Stomach smooth muscle (tissue), 2 donors: ENCODE measurements around the gene GSK3A.

Experiments
- H3K27ac ChIP-seq: one replicate; pipeline ENCODE4 v1.7.0; 2013; ENCODE audit warnings: mild to moderate bottlenecking, low read length, inconsistent platforms
- H3K27me3 ChIP-seq, 2 donors: one replicate each; pipeline ENCODE4 v1.7.0; 2013; ENCODE audit warnings: low read length in 2 of 2; ENCODE audit not compliant: insufficient read depth in 2 of 2, control insufficient read depth in 1 of 2
- H3K36me3 ChIP-seq, 2 donors: one replicate each; pipeline ENCODE4 v1.7.0; 2013; ENCODE audit warnings: low read length in 2 of 2; ENCODE audit not compliant: control insufficient read depth in 2 of 2, insufficient read depth in 2 of 2
- H3K4me1 ChIP-seq: one replicate; pipeline ENCODE4 v1.7.0; 2013; ENCODE audit warnings: low read length; ENCODE audit not compliant: control insufficient read depth, insufficient read depth
- H3K4me3 ChIP-seq, 2 donors: one replicate each; pipeline ENCODE4 v1.7.0; 2013; ENCODE audit warnings: low read length in 2 of 2
- H3K9ac ChIP-seq, 2 donors: one replicate each; pipeline ENCODE4 v1.7.0; 2013; ENCODE audit warnings: low read length in 2 of 2, mild to moderate bottlenecking in 1 of 2
- H3K9me3 ChIP-seq, 2 donors: one replicate each; pipeline ENCODE4 v1.7.0; 2013; ENCODE audit warnings: low read length in 2 of 2; ENCODE audit not compliant: control insufficient read depth in 2 of 2
- donor health status: healthy.
- donor health status: Pancreatic carcinoma.

The GSK3A gene

DNA sequence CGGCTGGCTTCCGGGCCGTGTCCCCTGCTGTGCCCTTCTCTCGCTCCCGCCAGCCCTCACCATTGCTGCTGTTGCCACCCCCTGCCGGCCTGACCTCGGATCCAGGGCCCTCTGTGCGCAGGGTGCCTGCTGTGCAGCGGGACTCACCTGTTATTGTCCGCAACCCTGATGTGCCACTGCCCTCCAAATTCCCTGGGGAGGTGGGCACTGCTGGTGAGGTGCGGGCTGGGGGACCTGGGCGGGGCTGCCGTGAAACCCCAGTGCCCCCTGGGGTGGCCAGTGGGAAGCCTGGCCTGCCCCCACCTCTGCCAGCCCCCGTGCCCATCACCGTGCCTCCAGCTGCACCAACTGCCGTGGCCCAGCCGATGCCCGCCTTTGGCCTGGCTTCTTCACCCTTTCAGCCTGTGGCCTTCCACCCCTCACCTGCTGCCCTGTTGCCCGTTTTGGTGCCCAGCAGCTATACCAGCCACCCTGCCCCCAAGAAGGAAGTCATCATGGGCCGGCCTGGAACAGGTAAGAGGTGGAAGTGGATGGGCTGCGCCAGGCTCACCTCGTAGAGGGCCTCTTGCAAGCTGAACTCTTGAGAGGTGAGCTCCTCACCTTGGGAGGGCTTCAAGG, 31.8 kb upstream of the GSK3A start:
- no peaks in the 10 kb centered on the region for H3K9me3 ChIP-seq
- no peak overlapping the region for H3K4me3 ChIP-seq
- peaks cover 68% of the 10 kb centered on the region for H3K4me1 ChIP-seq
- H3K27me3 ChIP-seq, result no peaks in the 10 kb centered on the region
- H3K36me3 ChIP-seq, result peaks cover 9 to 19% of the 10 kb centered on the region in 2 donors
- H3K27ac ChIP-seq, result no peak overlapping the region
- H3K9ac ChIP-seq, result peak overlapping the region in 1 of 2 donors; percentile 2

DNA sequence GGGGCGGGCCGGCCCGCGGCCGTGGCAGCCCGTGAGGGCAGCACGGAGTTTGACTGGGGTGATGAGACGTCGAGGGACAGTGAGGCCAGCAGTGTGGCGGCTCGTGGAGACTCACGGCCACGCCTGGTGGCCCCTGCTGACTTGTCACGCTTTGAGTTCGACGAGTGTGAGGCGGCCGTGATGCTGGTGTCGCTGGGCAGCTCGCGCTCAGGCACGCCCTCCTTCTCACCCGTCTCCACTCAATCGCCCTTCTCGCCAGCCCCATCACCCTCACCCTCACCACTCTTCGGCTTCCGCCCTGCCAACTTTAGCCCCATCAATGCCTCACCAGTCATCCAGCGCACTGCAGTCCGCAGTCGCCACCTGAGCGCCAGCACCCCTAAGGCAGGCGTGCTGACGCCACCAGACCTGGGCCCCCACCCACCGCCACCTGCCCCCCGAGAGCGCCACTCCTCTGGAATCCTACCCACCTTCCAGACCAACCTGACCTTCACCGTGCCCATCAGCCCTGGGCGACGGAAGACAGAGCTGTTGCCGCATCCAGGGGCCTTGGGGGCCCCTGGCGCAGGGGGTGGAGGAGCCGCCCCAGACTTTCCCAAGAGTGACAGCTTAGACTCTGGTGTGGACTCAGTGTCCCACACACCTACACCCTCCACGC, 31.1 kb upstream of the GSK3A start:
- no peak overlapping the region for H3K9ac ChIP-seq
- no peak overlapping the region for H3K4me3 ChIP-seq
- peaks cover 9 to 19% of the 10 kb centered on the region in 2 donors for H3K36me3 ChIP-seq
- peaks cover 62% of the 10 kb centered on the region for H3K4me1 ChIP-seq
- H3K27ac ChIP-seq, result no peak overlapping the region
- H3K9me3 ChIP-seq, result no peaks in the 10 kb centered on the region
- no peaks in the 10 kb centered on the region for H3K27me3 ChIP-seq

DNA sequence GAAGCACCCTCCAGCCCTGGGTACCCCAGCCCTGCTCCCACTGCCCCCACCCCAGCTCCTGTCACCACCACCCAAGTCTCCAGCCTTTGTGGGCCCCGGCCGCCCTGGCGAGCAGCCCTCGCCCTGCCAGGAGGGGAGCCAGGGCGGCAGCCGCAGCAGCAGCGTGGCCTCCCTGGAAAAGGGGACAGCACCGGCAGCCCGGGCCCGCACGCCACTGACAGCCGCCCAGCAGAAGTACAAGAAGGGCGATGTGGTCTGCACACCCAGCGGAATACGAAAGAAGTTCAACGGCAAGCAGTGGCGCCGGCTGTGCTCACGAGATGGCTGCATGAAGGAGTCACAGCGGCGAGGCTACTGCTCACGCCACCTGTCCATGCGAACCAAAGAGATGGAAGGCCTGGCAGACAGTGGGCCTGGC, 30.6 kb upstream of the GSK3A start:
- no peak overlapping the region for H3K27ac ChIP-seq
- H3K4me3 ChIP-seq, result no peak overlapping the region
- H3K36me3 ChIP-seq, result peaks cover 9 to 19% of the 10 kb centered on the region in 2 donors
- H3K9ac ChIP-seq, result no peak overlapping the region
- peaks cover 57% of the 10 kb centered on the region for H3K4me1 ChIP-seq
- H3K27me3 ChIP-seq, result no peaks in the 10 kb centered on the region
- H3K9me3 ChIP-seq, result no peaks in the 10 kb centered on the region

DNA sequence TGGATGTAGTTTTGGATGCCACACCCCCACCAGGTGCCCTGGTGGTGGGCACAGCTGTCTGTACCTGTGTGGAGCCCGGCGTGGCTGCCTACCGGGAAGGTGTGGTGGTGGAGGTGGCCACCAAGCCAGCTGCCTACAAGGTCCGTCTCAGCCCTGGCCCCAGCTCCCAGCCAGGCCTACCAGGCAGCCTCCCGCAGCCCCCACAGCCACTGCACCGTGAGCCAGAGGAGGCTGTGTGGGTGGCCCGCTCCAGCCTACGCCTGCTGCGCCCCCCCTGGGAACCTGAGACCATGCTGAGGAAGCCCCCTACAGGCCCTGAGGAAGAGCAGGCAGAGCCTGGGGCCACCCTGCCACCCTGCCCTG, 30.1 kb upstream of the GSK3A start:
- no peaks in the 10 kb centered on the region for H3K9me3 ChIP-seq
- H3K4me3 ChIP-seq, result no peak overlapping the region
- no peak overlapping the region for H3K27ac ChIP-seq
- peaks cover 9 to 19% of the 10 kb centered on the region in 2 donors for H3K36me3 ChIP-seq
- H3K9ac ChIP-seq, result no peak overlapping the region
- peaks cover 57% of the 10 kb centered on the region for H3K4me1 ChIP-seq
- H3K27me3 ChIP-seq, result no peaks in the 10 kb centered on the region

DNA sequence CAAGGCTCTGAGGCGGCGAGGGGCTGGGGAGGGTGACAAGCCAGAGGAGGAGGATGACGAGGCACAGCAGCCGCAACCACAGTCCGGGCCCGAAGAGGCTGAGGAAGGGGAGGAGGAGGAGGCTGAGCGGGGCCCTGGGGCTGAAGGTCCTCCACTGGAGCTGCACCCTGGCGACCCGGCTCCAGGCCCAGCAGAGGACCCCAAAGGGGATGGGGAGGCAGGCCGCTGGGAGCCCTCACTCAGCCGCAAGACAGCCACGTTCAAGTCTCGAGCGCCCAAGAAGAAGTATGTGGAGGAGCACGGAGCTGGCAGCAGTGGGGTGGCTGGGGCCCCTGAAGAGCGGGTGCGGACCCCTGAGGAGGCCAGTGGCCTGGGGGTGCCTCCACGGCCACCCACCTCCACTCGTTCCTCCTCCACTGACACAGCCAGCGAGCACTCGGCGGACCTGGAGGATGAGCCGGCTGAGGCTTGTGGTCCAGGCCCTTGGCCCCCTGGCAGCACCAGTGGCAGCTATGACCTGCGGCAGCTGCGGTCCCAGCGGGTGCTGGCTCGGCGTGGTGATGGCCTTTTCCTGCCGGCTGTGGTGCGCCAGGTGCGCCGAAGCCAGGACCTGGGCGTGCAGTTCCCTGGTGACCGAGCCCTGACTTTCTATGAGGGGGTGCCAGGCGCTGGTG, 29.6 kb upstream of the GSK3A start:
- H3K4me3 ChIP-seq, result no peak overlapping the region
- H3K36me3 ChIP-seq, result peaks cover 9 to 19% of the 10 kb centered on the region in 2 donors

DNA sequence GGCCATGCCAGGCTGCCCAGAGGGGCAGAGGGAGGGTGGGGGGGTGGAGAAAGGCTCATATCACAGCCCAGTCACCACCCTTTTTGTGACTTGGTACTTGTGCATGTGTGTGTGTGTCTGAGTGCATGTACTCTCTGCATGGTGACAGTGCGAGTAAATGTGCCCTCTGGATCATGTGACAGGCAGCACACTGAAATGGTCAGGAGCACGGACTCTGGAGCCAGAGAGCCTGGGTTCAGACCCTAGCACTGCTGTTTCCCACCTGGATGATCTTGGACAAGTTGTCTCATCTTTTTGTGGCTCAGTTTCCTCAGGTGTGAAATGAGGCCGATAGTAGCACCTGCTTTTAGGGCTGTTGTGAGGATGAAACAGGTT, 28.6 kb upstream of the GSK3A start:
- Histone ChIP-seq H3K27ac (peak overlapping the region; percentile 98), H3K9ac (peak overlapping the region; percentile 36 to 96), H3K36me3 (peaks cover 9 to 19% of the 10 kb centered on the region in 2 donors), H3K4me1 (peaks cover 44% of the 10 kb centered on the region), H3K9me3 (no peaks in the 10 kb centered on the region), H3K4me3 (peak overlapping the region in 1 of 2 donors; percentile 87), H3K27me3 (no peaks in the 10 kb centered on the region)

More for the DNA sequence above, 29.6 kb upstream of the GSK3A start:
- H3K9me3 ChIP-seq, result no peaks in the 10 kb centered on the region
- H3K27me3 ChIP-seq, result no peaks in the 10 kb centered on the region
- H3K9ac ChIP-seq, result no peak overlapping the region
- H3K27ac ChIP-seq, result peak overlapping the region; percentile 18
- peaks cover 53% of the 10 kb centered on the region for H3K4me1 ChIP-seq

DNA sequence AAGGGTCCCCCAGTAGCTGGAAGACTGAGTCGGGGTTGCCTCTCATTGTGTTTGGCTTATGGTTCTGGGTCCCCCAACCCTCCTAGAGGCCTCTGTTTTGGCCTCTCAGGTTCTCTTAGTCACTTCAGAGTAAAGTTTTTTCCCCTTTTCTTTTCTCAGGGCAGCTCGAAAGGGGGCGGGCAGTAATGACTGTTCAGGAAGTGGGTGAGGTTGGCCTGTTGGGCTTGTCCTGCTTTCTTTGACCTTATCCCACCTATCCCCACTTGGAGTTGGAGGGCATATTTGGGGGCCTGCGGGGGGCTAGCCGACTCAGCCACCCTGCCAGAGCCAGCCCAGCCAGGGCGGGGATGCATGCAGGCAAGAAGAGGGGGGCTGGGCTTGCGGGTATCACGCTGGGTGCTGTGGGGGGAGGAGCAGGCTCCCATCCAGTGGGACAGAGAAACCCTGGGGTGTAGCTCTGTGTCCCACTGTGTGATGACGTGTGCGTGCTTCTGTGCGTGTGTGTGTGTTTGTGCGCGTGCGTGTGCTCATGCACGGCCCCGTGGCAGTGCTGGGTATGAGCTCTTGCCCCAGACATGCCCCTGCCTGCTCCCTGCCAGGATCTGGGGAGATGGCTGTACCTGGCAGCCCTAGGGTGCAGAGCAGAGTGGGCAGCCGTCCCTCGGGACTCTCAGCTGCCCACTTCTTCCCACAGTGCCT, 28.1 kb upstream of the GSK3A start:
- Histone ChIP-seq H3K4me1 (peaks cover 41% of the 10 kb centered on the region), H3K36me3 (peaks cover 9 to 19% of the 10 kb centered on the region in 2 donors), H3K27ac (peak overlapping the region; percentile 98), H3K4me3 (peak overlapping the region; percentile 87 to 91), H3K27me3 (no peaks in the 10 kb centered on the region), H3K9me3 (no peaks in the 10 kb centered on the region), H3K9ac (peak overlapping the region; percentile 91 to 96)

DNA sequence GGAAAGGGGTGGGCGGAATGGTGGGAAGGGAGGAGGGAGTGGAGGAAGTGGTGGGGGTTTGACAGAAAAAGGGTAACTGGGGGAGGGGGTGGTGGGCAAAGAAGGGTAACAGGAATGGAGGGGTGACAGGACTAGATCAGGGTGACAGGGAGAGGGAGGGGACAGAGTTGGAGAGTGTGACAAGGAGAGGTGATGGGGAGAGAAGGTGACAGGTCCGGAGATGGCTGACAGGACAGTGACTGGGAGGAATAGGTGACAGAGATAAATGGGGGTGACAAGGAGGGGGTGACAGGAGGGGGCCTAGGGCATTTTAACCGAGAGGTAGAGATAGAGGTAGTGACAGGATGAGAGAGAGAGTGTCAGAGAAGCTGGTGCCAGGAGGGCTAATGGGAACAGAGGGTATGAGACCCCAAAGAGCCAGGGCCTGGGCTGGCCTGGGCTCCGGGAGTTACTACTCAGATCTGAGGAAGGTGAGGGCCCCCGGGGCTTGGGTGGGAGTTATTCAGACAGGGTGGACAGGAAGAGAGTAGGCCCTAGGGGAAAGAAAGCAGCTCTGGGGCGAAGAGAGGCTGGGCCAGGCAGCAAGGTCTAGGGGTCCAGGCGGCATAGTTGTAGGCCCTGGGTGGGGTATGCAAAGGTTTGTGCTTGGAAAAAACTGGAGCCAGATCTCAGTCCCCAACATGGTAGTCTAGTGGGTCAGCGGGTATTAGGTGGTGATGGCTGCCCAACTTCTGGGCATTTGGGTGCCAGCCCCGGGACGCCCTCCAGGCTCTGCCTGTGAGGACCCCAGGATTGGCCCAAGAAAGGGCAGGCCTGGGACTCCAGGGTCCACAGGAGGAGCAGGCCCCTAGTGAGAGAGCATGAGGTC, 27.3 kb upstream of the GSK3A start:
- H3K9ac ChIP-seq, result peak overlapping the region; percentile 91 to 96
- H3K36me3 ChIP-seq, result peaks cover 8 to 14% of the 10 kb centered on the region in 2 donors
- peak overlapping the region; percentile 98 for H3K27ac ChIP-seq
- no peaks in the 10 kb centered on the region for H3K9me3 ChIP-seq
- peak overlapping the region; percentile 87 to 91 for H3K4me3 ChIP-seq
- H3K27me3 ChIP-seq, result no peaks in the 10 kb centered on the region
- H3K4me1 ChIP-seq, result peaks cover 34% of the 10 kb centered on the region

DNA sequence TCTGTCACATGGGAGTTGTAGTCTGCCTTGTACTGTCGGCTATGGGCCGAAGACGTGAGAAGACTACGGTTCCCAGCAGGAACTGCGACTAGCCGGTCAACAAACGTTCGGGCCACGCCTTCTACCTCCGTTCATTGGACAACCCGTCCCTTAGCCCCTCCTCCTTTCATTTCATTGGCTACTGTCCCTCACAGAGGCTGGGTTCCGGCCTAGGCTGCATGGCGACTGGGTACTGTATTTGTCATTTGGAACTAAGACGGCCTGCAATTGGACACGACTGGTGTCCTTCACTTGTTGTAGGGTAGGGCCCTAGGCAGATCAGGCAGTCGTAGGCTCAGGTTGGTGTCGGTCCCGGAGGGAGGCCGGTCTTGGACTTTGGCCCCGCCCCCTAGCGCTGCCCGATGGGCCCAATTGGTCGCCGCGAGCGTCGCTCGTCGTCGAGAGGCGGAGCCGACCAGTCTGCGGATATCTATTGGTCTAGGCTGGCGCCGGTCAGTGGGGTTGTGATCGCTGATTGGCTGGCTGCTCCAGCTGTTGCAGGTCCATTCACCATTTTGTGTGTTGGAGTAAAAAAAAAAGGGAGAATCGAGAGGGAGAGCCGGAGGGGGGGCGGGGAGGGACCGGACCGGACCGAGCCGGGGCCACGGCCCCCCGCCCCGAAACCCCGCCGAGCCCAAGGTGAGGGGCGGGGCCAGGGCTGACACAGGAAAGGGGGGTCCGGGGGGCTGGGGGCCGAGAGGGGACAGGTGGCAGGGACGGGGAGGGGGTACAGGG, 26.5 kb upstream of the GSK3A start, which contains the start of gene CIC:
Gene CIC (plus strand): TSS at position 549 of the 774 bp plus-strand sequence. CDS start 2,532 bp downstream, outside the sequence.
- Histone ChIP-seq H3K9me3 (no peaks in the 10 kb centered on the region), H3K4me1 (peaks cover 29% of the 10 kb centered on the region), H3K36me3 (peaks cover 2 to 7% of the 10 kb centered on the region in 2 donors), H3K27me3 (no peaks in the 10 kb centered on the region), H3K27ac (peak within 1 kb of the TSS; percentile 98), H3K4me3 (peak within 1 kb of the TSS; percentile 91), H3K9ac (peak within 1 kb of the TSS; percentile 96 to 99)
